Tibial artery (tissue), 4 donors: ENCODE data around the gene SOX13.

Source experiments
- DNase-seq, 2 donors: peaks; one replicate each; pipeline ENCODE4 v3.0.0-alpha.2; 2019
- H3K27ac ChIP-seq, 2 donors: fragments of 200-600 bp; sonication (generic) in 1 of 2; 1 replicate in 1 of 2; 2 replicates in 1 of 2; pipeline ENCODE4 v1.5.1; 2018 to 2019; ENCODE audit warnings: mild to moderate bottlenecking in 1 of 2
- H3K27me3 ChIP-seq, 2 donors: fragments of 200-600 bp; sonication (generic) in 1 of 2; one replicate each; pipeline versions ENCODE4 v1.5.1 to v1.6.0; 2016 to 2019
- H3K36me3 ChIP-seq, 3 donors: fragments of 200-600 bp; sonication (generic) in 2 of 3; one replicate each; pipeline ENCODE4 v1.5.1; 2016 to 2019; ENCODE audit warnings: mild to moderate bottlenecking in 2 of 3
- H3K4me1 ChIP-seq, 4 donors: fragments of 200-600 bp; sonication (generic) in 2 of 4; 1 replicate in 3 of 4; 2 replicates in 1 of 4; pipeline ENCODE4 v1.5.1; 2016 to 2019
- H3K4me3 ChIP-seq, 2 donors: fragments of 200-600 bp; sonication (generic) in 1 of 2; 1 replicate in 1 of 2; 2 replicates in 1 of 2; pipeline ENCODE4 v1.5.1; 2018 to 2019; ENCODE audit warnings: mild to moderate bottlenecking in 2 of 2
- H3K9me3 ChIP-seq, 3 donors: fragments of 200-600 bp; sonication (generic) in 1 of 3; one replicate each; pipeline ENCODE4 v1.5.1; 2016 to 2019
- CTCF ChIP-seq, 2 experiments: fragments of 200-600 bp in 1 of 2; fragments of 450-650 bp in 1 of 2; IDR thresholded peaks; one replicate each; pipeline ENCODE4 v1.5.1; 2017 to 2019; ENCODE audit warnings: antibody characterized with exemption in 2 of 2, mild to moderate bottlenecking in 1 of 2, moderate library complexity in 1 of 2
- intact Hi-C: fragments of 100-400 bp; cut with DNase I; formaldehyde crosslinking; loops from one replicate; pipeline ENCODE4 v1.15.0; 2023; ENCODE audit warnings: low total_unique reads

SOX13 gene

GRCh38 chr1:204032642-204033235 lies 40.2 kb upstream of the SOX13 start:
- DNase-seq, result no peak
- no peaks in the 10 kb centered on the region for H3K9me3 ChIP-seq
- intact Hi-C loops, result no loop called here
- no peaks in the 10 kb centered on the region for H3K36me3 ChIP-seq
- no peak for TF ChIP-seq CTCF (IDR thresholded peaks at IDR 0.05)
- no peaks in the 10 kb centered on the region for H3K4me1 ChIP-seq
- no peak overlapping the region for H3K27ac ChIP-seq
- peaks cover 0 to 8% of the 10 kb centered on the region in 2 donors for H3K27me3 ChIP-seq
- H3K4me3 ChIP-seq, result no peak overlapping the region

- TF ChIP-seq CTCF (IDR thresholded peaks at IDR 0.05), result no peak
- H3K27me3 ChIP-seq, result peaks cover 0 to 8% of the 10 kb centered on the region in 2 donors
- no peak overlapping the region for H3K4me3 ChIP-seq
- no peak for DNase-seq
- H3K4me1 ChIP-seq, result no peaks in the 10 kb centered on the region
- no peaks in the 10 kb centered on the region for H3K36me3 ChIP-seq
- intact Hi-C loops, result no loop called here
- no peaks in the 10 kb centered on the region for H3K9me3 ChIP-seq
- H3K27ac ChIP-seq, result no peak overlapping the region
These were observed 39.6 kb upstream of the SOX13 start for GRCh38 chr1:204033306-204033705.

GRCh38 chr1:204036882-204037655 lies 35.8 kb upstream of the SOX13 start:
- H3K9me3 ChIP-seq, result no peaks in the 10 kb centered on the region
- no peak overlapping the region for H3K27ac ChIP-seq
- H3K27me3 ChIP-seq, result no peaks in the 10 kb centered on the region
- H3K36me3 ChIP-seq, result no peaks in the 10 kb centered on the region
- no peak overlapping the region for H3K4me3 ChIP-seq
- no peak for DNase-seq
- intact Hi-C loops, result no loop called here
- H3K4me1 ChIP-seq, result peaks cover 0 to 14% (median 12%) of the 10 kb centered on the region in 4 donors
- TF ChIP-seq CTCF (IDR thresholded peaks at IDR 0.05), result no peak

GRCh38 chr1:204041232-204041767 lies 31.6 kb upstream of the SOX13 start:
- H3K9me3 ChIP-seq, result no peaks in the 10 kb centered on the region
- no peak for TF ChIP-seq CTCF (IDR thresholded peaks at IDR 0.05)
- peak overlapping the region; percentile 69 to 70 for H3K27ac ChIP-seq
- peak; percentile 52 to 76 for DNase-seq
- intact Hi-C loops, result no loop called here
- H3K4me3 ChIP-seq, result no peak overlapping the region
- peaks cover 0 to 20% (median 15%) of the 10 kb centered on the region in 4 donors for H3K4me1 ChIP-seq
- H3K27me3 ChIP-seq, result no peaks in the 10 kb centered on the region
- no peaks in the 10 kb centered on the region for H3K36me3 ChIP-seq

GRCh38 chr1:204041803-204042505 lies 31.0 kb upstream of the SOX13 start:
- no peak overlapping the region for H3K4me3 ChIP-seq
- H3K9me3 ChIP-seq, result no peaks in the 10 kb centered on the region
- no peaks in the 10 kb centered on the region for H3K27me3 ChIP-seq
- peak in 1 of 2 donors; percentile 52 for DNase-seq
- TF ChIP-seq CTCF (IDR thresholded peaks at IDR 0.05), result no peak
- intact Hi-C loops, result no loop called here
- peaks cover 0 to 20% (median 15%) of the 10 kb centered on the region in 4 donors for H3K4me1 ChIP-seq
- H3K36me3 ChIP-seq, result no peaks in the 10 kb centered on the region
- H3K27ac ChIP-seq, result peak overlapping the region; percentile 69 to 70
